Amniotic epithelial cell (primary cell): ENCODE measurements around the gene ZBTB8B.
"Not testable (repeated sequence)": the region's sequence is repeated elsewhere in the genome, so short reads cannot be mapped to it uniquely, and the experiment has no call there.

Experiments used
- DNase-seq: peaks from one replicate; pipeline ENCODE4 v3.0.0-alpha.2; 2010; ENCODE audit warnings: low read depth

Gene ZBTB8B

GRCh38 chr1:32470431-32470830 is 5.6 kb downstream of the ZBTB8B start:
- DNase-seq, result no peak

DNA sequence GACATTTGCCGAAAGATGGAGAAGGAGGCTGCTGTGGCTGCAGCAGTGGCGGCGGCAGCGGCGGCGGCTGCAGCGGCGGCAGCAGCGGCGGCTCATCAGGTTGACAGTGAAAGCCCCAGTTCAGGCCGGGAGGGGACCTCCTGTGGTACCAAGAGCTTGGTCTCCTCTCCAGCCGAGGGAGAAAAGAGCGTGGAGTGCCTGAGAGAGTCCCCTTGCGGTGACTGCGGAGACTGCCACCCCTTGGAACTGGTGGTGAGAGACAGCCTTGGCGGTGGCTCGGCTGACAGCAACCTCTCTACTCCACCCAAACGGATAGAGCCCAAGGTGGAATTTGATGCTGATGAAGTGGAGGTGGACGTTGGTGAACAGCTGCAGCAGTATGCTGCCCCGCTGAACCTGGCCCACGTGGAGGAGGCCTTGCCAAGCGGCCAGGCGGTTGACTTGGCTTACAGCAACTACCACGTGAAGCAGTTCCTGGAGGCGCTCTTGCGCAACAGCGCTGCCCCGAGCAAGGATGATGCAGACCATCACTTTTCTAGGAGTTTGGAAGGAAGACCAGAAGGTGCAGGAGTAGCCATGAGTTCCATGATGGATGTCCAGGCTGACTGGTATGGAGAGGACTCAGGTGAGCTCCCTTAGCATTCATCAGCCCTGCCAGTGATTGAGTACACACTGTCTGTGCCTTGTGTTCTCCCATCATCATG is 6.3 kb downstream of the ZBTB8B start:
- DNase-seq, result no peak

DNA sequence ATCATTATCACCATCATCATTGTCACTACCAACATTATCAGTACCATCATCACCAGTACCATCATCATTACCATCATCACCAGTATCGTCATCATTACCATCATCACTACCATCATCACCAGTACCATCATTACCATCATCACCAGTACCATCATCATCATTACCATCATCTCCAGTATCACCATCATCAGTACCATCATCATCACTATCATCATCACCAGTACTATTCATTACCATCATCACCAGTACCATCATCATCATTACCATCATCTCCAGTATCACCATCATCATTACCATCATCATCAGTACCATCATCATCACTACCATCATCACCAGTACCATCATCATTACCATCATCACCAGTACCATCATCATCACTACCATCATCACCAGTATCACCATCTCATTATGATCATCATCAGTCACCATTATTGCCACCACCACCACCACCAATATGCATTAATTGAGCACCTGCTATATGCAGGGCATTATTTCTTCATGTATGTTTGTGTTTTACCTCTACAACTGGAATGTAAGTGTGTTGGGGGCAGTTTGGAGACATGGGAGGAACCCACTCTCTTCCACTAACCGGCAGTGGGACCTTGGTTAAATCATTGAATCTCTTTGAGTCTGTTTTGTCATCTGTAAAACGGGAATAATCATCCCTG is 7.0 kb downstream of the ZBTB8B start:
- DNase-seq, result no peak

- not testable (repeated sequence) for DNase-seq
Observed at GRCh38 chr1:32472966-32473365, 8.1 kb downstream of the ZBTB8B start.

DNA sequence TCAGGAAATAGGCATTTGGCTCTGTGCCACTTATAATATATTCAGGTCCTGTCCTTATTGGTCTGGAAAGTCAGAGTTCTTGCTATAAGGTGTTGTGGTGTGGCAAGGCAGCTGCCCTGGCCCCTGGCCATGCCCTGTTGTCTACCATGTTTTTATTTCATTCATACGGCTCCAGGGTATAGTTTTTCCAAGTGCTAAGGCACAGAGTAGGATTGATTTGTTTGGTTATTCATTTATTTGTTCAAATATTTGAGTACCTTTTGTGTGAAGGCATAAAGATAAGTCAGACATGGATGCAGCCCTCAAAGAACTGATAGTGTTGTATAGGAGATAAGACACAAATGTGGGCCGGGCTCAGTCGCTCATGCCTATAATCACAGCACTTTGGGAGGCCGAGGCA is 10.1 kb downstream of the ZBTB8B start:
- no peak for DNase-seq

DNA sequence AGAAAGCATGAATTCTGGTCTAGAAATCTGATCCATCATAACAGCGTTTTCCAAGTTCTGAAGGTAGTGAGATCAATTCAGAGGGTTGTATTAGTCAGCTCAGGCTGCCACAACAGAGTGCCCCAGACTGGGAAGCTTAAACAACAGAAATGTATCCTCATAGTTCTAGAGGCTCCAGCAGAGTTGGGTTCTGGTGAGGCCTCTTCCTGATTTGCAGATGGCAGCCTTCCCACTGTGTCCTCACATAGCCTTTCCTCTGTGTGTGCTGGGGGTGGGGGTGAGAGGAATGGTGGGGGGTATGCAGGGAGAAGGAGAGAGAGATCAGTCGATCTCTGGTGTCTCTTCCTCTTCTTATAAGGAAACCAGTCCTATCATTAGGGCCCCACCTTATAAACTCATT is 15.1 kb downstream of the ZBTB8B start:
- DNase-seq, result no peak

DNA sequence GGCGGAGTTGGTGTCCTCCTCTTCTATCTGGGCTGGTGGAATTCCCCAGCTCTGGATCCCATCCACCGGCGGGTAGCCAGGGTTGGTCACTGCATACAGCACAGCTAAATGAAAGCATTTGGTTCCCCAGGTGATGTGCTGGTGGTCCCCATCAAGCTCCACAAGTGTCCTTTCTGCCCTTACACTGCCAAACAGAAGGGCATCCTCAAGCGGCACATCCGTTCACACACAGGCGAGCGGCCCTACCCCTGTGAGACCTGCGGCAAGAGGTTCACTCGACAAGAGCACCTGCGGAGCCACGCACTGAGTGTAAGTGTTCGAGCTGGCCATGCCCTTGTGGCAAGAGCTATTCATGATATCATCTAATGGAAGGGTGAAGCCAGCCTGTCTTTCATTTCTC is 15.9 kb downstream of the ZBTB8B start:
- no peak for DNase-seq

DNA sequence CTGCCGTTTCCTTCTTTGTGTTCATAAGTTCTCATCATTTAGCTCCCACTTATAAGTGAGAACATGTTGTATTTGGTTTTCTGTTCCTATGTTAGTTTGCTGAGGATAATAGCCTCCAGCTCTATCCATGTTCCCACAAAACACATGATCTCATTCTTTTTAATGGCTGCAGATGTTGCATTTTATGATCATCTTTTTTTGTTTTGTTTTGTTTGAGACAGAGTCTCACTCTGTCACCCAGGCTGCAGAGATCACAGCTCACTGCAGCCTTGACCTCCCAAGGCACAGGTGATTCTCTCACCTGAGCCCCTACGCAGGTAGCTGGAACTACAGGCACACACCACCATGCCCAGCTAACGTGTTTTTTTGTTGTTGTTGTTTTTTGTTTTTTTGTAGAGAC is 16.9 kb downstream of the ZBTB8B start:
- DNase-seq, result not testable (repeated sequence)

- DNase-seq, result peak; percentile 71
Observed at GRCh38 chr1:32485554-32486255, 20.8 kb downstream of the ZBTB8B start.

DNA sequence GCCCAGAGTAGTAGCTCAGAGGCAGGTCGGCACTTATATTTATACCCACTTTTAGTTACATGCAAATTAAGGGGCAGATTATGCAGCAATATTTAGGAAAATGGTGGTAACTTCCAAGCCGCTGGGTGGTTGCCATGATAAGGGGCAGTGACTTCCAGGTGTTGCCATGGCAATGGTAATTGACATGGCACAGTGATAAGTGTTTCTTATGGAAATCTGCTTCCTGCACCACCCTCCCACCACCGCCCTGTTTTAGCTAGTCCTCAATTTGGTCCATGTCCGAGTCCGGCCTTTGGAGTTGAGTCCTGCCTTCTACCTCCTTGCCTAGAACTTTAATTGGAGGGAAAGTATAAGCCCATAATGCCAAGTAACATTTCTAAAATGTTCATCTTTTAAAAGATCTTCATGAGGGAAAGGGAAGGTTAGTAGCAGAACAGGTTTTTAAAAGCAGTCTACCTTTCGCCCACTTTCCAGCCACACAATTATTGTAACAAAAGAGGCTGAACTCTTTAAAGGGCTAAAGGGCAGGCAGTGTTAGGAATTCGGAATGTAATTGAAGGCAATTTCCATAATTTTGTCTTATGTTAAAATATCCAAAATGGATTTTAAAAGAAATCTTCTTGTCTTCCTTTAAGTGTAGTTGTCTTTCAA is 21.7 kb downstream of the ZBTB8B start:
- no peak for DNase-seq

GRCh38 chr1:32487182-32487581 is 22.3 kb downstream of the ZBTB8B start:
- DNase-seq, result peak; percentile 59

DNA sequence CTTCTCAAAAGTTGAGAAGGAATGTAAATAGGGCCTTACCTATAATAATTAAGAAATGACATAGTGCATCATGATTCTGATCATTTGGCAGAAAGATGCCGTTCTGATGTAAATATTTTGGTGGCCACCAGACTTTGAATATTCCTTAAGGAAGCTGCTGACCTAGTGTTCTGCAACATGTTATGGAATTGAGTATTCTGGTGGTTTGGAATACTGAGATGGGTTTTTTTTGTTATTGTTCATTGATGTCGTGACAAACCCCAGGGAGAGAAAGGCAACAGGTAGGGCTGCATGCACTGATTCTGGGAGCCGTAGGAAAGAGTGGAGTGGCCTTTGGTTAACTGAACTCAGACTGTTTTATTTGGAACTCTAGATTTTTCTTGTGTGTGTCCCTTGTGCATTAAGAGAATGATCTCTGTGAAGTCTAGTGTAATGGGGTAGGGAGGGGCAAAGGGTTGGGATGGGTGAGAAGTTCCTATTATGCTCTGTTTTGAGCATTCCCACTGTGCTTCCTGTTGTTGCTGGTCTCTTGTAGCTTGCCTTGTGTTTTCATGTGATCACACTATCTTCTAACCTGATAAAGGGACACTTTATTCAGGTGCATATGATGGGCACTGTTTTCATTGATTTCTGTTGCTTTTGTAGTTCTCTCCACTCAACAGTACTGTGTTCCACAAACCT is 25.0 kb downstream of the ZBTB8B start:
- no peak for DNase-seq

DNA sequence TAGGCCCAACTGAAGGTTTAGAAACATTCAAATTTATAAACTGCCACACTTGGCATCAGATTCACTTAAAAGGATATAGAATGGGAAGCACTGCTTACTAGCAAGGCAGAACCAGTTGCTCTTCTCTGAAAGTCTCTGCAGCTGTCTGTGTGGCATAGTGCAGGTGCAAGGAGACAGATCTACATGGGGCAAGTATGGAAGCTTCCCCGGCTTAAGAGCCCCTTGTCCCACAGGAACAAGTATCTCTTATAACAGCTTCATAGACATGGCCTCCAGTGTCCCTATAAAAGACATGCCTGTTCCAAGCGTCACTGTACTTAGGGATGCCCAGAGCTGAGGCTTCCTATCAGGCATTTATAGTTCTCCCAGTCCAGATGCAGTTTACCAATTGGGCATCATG is 26.5 kb downstream of the ZBTB8B start:
- DNase-seq, result no peak

- peak; percentile 91 for DNase-seq
Observed at GRCh38 chr1:32494196-32494595, 29.3 kb downstream of the ZBTB8B start.

- DNase-seq, result peak; percentile 69
Observed at GRCh38 chr1:32494711-32495337, 30.0 kb downstream of the ZBTB8B start.

DNA sequence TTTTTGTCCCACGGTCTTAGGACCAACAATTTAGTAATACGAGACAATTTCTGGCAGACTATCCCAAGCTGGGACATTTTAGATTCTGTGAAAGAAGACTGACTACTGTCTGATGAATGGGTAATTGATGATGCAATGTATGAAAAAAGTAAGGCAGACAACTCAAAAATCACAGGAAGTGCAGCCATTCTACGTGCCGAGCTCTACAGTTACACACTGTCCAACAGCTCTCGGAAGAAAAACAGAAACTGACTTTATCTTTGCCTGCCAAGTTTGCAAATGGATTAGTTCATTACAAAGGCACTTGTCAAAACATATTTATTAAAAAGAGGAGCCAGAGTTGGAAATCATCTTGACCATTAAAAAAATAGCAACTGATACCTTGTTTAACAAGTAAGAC is 31.3 kb downstream of the ZBTB8B start:
- DNase-seq, result peak; percentile 88

GRCh38 chr1:32498751-32499150 is 33.9 kb downstream of the ZBTB8B start:
- DNase-seq, result no peak

DNA sequence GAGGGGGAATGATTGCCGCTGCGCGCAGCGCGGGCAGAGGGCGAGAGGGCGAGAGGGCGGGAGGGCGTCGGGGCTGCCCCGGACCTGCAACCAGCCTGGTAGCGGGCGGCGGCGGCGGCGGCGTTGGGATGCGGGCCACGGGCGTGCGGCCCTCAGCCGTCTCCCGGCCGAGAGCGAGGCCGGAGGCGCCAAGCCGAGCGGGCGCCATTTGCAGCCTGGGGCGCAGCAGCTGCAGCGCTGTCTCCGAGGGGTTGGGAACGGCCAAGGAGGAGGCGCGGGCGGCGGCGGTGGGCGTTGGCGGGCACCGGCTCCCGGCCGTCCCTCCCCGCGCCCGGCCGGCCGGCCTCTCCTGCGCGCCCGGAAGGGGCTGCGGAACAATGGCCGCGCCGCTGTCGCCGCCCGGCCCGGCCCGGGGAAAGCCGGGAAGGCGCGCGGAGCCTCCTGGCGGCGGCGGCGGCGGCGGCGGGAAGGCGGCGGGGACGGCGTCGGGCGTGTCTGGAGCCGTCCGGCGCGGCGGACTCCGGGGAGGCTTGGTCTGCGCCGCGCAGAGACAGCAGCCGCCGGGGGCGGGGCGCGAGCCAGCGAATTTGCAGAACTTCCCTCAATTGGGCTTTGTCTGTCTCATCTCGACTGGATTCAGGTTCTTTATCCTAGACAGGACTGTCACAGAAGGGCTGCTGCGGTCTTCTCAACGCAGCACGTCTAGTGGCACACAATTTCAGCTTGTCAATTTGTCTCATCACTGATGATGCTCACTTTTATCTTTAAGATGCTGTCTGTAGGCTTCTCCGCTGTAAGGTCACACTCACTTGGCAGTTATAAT is 35.7 kb downstream of the ZBTB8B start:
- DNase-seq, result peak; percentile 41

DNA sequence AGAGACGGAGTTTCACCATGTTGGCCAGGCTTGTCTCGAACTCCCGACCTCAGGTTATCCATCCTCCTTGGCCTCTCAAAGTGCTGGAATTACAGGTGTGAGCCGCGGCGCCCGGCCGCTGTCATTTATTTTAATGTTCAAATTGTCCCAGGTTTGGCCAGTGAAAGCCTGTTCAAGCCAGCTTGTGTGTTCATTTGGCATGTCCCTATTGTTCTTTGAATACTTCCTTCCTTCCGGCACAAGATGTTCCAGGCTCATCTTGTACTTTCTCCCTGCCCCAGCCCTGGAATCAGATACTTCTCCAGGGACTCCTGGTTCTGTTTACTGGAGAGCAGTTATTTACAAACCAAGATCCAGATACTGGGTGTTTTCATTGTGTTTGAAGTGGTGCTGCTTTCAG is 37.0 kb downstream of the ZBTB8B start:
- no peak for DNase-seq

DNA sequence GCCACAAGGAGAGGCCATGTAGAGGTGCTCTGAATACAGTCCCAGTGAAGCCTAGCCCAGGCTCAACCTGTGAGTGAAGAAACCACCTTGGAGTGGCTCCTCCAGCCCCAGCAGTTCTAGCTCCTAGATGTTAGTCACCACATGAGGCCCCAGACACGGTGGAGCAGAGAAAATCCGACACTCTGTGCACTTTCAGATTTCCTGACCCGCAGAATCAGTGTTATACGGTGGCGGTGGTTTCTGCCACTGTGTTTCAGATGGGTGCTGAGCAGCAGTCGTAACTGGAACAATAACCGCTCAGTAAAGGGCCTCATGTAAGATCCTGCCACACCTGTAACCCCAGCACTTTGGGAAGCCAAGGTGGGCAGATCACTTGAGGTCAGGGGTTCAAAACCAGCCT is 38.3 kb downstream of the ZBTB8B start:
- no peak for DNase-seq

GRCh38 chr1:32507021-32507420 is 42.1 kb downstream of the ZBTB8B start:
- peak; percentile 20 for DNase-seq
